ENCODE data around the gene MTA1. TPM values are rescaled to one million over a fixed set of nuclear protein-coding genes. Genes with fewer than 3 reads are reported as not detected.
A peak's percentile ranks its signal among the peaks of the same experiment; 100 is the strongest.

The MTA1 gene
- polyA plus RNA-seq, 2 of the 4 experiments (the other 2 are of a cell fraction), result 46.8 to 86.7 TPM

DNA sequence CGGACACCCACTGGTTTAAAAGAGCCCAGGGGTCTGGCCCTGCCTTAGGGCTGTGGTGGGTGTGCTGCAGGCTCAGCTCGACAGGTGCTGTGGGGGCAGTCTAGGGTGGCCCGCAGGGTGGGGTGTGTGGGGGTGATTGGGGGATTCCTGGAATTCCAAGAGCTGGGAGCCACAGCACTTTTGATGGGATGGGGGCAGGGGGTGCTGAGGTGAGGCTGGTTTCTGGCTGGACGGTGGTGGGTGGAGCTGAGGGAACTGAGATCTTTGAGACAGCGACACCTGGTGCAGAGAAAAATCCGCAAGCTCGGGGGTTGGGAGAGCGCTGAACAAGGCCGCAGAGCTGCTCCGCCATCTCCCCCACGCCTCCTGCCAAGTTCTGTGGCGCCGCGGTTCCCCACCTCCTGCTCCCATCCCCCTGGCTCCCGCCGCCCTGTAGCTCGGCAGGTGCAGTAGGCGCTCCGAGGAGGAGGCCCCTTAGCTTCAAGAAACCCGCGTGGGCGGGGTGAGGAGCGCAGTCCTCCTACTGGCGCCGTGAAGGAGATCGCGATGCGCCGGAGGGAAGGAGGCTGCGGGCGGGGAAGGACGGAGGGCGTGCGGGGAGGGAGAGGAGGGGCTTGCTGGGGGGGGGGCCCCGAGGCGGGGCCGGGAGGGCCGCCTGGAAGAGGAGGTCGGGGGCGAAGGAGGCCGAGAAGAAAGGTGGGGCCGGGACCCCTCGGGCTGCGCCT lies 70.1 kb downstream of the MTA1 start:
- peak; percentile 78 to 95 for DNase-seq (ENCODE audit: low read depth in 1 of 2, low spot score in 1 of 2)
- peak overlapping the region; percentile 84 to 99 for H3K27ac ChIP-seq
- H3K9me3 ChIP-seq, result no peaks in the 10 kb centered on the region
- FAIRE-seq, result no peak
- ATAC-seq, result peak; percentile 14 to 38
- peak overlapping the region; percentile 92 for H3K4me2 ChIP-seq
- ChIA-PET CTCF (interaction anchor here (0.8 to 3.8 kb wide), 37 partner anchors 10 to 514 kb away, joined by 3 to 132 read pairs (median 6); partner anchors contain the start of genes BTBD6 and TMEM121), POLR2A (interaction anchor here (0.8 to 2.5 kb wide), 10 partner anchors 8 to 189 kb away, joined by 3 to 81 read pairs (median 4); partner anchors contain the start of gene BRF1)
- 3% methylated on average over 15 of the region's 44 CpGs for WGBS (ENCODE audit: missing lambda C conversion rate)
- peak overlapping the region; percentile 59 for H3K4me3 ChIP-seq
- H3K4me1 ChIP-seq, result peaks cover 46% of the 10 kb centered on the region
- TF ChIP-seq ZFP36 (IDR thresholded peaks at IDR 0.05; ENCODE audit: borderline replicate concordance, partially characterized antibody), result peak; percentile 80
- no peak for TF ChIP-seq HOXB5 (CRISPR knock-in tag; IDR thresholded peaks at IDR 0.05)
- TF ChIP-seq HOXA7 (CRISPR knock-in tag; IDR thresholded peaks at IDR 0.05), result 0 out of 2 replicates have a peak, but pooled peaks have one; percentile 50
- no peak for TF ChIP-seq SREBF2 (IDR thresholded peaks at IDR 0.05)
- no peak for TF ChIP-seq TP53 (CRISPR knock-in tag; IDR thresholded peaks at IDR 0.05)
- no peak; the same call in 1 of the 2 replicates for TF ChIP-seq GATA3 (IDR thresholded peaks at IDR 0.05; ENCODE audit: borderline replicate concordance)
- TF ChIP-seq RARB (CRISPR knock-in tag; IDR thresholded peaks at IDR 0.05), result no peak
- TF ChIP-seq, protein P1, sequence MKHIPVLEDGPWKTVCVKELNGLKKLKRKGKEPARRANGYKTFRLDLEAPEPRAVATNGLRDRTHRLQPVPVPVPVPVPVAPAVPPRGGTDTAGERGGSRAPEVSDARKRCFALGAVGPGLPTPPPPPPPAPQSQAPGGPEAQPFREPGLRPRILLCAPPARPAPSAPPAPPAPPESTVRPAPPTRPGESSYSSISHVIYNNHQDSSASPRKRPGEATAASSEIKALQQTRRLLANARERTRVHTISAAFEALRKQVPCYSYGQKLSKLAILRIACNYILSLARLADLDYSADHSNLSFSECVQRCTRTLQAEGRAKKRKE (CRISPR knock-in tag; IDR thresholded peaks at IDR 0.05; ENCODE audit: low read depth), result no peak
- no peak for TF ChIP-seq CBX8 (IDR thresholded peaks at IDR 0.05)
- no peak for TF ChIP-seq ZSCAN20 (CRISPR knock-in tag; IDR thresholded peaks at IDR 0.05)
- TF ChIP-seq MAFK (IDR thresholded peaks at IDR 0.05; ENCODE audit: partially characterized antibody), result no peak
- no peak for TF ChIP-seq KDM1A (IDR thresholded peaks at IDR 0.05; ENCODE audit: low read depth)
- no peak for TF ChIP-seq ZC3H11A (IDR thresholded peaks at IDR 0.05)
- TF ChIP-seq NPAS2 (CRISPR knock-in tag; IDR thresholded peaks at IDR 0.05; ENCODE audit: borderline replicate concordance), result no peak
- TF ChIP-seq HEYL (CRISPR knock-in tag; IDR thresholded peaks at IDR 0.05), result no peak
- TF ChIP-seq CBX2 (IDR thresholded peaks at IDR 0.05; ENCODE audit: borderline replicate concordance, low read depth), result no peak
- TF ChIP-seq, protein P2, sequence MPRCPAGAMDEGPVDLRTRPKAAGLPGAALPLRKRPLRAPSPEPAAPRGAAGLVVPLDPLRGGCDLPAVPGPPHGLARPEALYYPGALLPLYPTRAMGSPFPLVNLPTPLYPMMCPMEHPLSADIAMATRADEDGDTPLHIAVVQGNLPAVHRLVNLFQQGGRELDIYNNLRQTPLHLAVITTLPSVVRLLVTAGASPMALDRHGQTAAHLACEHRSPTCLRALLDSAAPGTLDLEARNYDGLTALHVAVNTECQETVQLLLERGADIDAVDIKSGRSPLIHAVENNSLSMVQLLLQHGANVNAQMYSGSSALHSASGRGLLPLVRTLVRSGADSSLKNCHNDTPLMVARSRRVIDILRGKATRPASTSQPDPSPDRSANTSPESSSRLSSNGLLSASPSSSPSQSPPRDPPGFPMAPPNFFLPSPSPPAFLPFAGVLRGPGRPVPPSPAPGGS (IDR thresholded peaks at IDR 0.05), result no peak; the same call in 2 of the 3 replicates
- TF ChIP-seq JUN (IDR thresholded peaks at IDR 0.05), result peak in 1 of 2 experiments; percentile 66; a peak in 3 of 5 replicates
- no peak for TF ChIP-seq FOSB (CRISPR knock-in tag; IDR thresholded peaks at IDR 0.05)
- TF ChIP-seq FOXS1 (CRISPR knock-in tag; IDR thresholded peaks at IDR 0.05), result no peak
- TF ChIP-seq RFX5 (IDR thresholded peaks at IDR 0.05), result no peak
- peak; percentile 61 for TF ChIP-seq SMC3 (IDR thresholded peaks at IDR 0.05)
- TF ChIP-seq, protein P3, sequence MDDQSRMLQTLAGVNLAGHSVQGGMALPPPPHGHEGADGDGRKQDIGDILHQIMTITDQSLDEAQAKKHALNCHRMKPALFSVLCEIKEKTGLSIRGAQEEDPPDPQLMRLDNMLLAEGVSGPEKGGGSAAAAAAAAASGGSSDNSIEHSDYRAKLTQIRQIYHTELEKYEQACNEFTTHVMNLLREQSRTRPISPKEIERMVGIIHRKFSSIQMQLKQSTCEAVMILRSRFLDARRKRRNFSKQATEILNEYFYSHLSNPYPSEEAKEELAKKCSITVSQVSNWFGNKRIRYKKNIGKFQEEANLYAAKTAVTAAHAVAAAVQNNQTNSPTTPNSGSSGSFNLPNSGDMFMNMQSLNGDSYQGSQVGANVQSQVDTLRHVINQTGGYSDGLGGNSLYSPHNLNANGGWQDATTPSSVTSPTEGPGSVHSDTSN (IDR thresholded peaks at IDR 0.05), result peak; percentile 75
- no peak for TF ChIP-seq HDAC2 (IDR thresholded peaks at IDR 0.05)
- TF ChIP-seq MAZ (IDR thresholded peaks at IDR 0.05; ENCODE audit: borderline replicate concordance, low read depth, low read length), result no peak
- TF ChIP-seq, protein P4, sequence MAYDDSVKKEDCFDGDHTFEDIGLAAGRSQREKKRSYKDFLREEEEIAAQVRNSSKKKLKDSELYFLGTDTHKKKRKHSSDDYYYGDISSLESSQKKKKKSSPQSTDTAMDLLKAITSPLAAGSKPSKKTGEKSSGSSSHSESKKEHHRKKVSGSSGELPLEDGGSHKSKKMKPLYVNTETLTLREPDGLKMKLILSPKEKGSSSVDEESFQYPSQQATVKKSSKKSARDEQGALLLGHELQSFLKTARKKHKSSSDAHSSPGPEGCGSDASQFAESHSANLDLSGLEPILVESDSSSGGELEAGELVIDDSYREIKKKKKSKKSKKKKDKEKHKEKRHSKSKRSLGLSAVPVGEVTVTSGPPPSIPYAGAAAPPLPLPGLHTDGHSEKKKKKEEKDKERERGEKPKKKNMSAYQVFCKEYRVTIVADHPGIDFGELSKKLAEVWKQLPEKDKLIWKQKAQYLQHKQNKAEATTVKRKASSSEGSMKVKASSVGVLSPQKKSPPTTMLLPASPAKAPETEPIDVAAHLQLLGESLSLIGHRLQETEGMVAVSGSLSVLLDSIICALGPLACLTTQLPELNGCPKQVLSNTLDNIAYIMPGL (CRISPR knock-in tag; IDR thresholded peaks at IDR 0.05; ENCODE audit: borderline replicate concordance), result no peak
- TF ChIP-seq TFCP2L1 (CRISPR knock-in tag; IDR thresholded peaks at IDR 0.05), result peak; percentile 60; the same call in 1 of the 2 replicates
- TF ChIP-seq, protein P5, sequence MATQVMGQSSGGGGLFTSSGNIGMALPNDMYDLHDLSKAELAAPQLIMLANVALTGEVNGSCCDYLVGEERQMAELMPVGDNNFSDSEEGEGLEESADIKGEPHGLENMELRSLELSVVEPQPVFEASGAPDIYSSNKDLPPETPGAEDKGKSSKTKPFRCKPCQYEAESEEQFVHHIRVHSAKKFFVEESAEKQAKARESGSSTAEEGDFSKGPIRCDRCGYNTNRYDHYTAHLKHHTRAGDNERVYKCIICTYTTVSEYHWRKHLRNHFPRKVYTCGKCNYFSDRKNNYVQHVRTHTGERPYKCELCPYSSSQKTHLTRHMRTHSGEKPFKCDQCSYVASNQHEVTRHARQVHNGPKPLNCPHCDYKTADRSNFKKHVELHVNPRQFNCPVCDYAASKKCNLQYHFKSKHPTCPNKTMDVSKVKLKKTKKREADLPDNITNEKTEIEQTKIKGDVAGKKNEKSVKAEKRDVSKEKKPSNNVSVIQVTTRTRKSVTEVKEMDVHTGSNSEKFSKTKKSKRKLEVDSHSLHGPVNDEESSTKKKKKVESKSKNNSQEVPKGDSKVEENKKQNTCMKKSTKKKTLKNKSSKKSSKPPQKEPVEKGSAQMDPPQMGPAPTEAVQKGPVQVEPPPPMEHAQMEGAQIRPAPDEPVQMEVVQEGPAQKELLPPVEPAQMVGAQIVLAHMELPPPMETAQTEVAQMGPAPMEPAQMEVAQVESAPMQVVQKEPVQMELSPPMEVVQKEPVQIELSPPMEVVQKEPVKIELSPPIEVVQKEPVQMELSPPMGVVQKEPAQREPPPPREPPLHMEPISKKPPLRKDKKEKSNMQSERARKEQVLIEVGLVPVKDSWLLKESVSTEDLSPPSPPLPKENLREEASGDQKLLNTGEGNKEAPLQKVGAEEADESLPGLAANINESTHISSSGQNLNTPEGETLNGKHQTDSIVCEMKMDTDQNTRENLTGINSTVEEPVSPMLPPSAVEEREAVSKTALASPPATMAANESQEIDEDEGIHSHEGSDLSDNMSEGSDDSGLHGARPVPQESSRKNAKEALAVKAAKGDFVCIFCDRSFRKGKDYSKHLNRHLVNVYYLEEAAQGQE (IDR thresholded peaks at IDR 0.05), result no peak
- no peak for TF ChIP-seq CHD2 (IDR thresholded peaks at IDR 0.05; ENCODE audit: low read length, partially characterized antibody)
- no peak for TF ChIP-seq EHF (CRISPR knock-in tag; IDR thresholded peaks at IDR 0.05)
- TF ChIP-seq, protein P6, sequence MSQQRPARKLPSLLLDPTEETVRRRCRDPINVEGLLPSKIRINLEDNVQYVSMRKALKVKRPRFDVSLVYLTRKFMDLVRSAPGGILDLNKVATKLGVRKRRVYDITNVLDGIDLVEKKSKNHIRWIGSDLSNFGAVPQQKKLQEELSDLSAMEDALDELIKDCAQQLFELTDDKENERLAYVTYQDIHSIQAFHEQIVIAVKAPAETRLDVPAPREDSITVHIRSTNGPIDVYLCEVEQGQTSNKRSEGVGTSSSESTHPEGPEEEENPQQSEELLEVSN (IDR thresholded peaks at IDR 0.05; ENCODE audit: borderline replicate concordance, low read depth), result no peak; the same call in 1 of the 2 replicates
- no peak for TF ChIP-seq RCOR1 (IDR thresholded peaks at IDR 0.05; ENCODE audit: low read depth, low read length)
